ENCODE data around the gene TATDN3. TPM values are rescaled to one million over a fixed set of nuclear protein-coding genes. Genes with fewer than 3 reads are reported as not detected.
A peak's percentile ranks its signal among the peaks of the same experiment; 100 is the strongest.

Gene TATDN3
- total and polyA plus RNA-seq, 8 donors = 7.7 to 10.4 (median 8.8) TPM

- Histone ChIP-seq H3K4me3 (no peak overlapping the region), H3K27me3 (no peaks in the 10 kb centered on the region), H3K27ac (no peak overlapping the region), H3K4me1 (peaks cover 0 to 7% (median 0%) of the 10 kb centered on the region in 3 donors), H3K36me3 (no peaks in the 10 kb centered on the region), H3K9me3 (no peaks in the 10 kb centered on the region)
- TF ChIP-seq CTCF (IDR thresholded peaks at IDR 0.05) = no peak
- intact Hi-C loops (cut with DNase I) = no loop called here
- WGBS, 2 donors = 78 to 82% methylated on average over 8 of the region's 8 CpGs
- no peak for FAIRE-seq
- no peak for ATAC-seq
- no peak for DNase-seq
These were observed 37.5 kb upstream of the TATDN3 start for GRCh38 chr1:212754193-212754592.

GRCh38 chr1:212754680-212755079, 37.0 kb upstream of the TATDN3 start:
- no peak for TF ChIP-seq CTCF (IDR thresholded peaks at IDR 0.05)
- Histone ChIP-seq H3K27ac (no peak overlapping the region), H3K27me3 (no peaks in the 10 kb centered on the region), H3K4me3 (no peak overlapping the region), H3K4me1 (peaks cover 0 to 7% (median 0%) of the 10 kb centered on the region in 3 donors), H3K36me3 (no peaks in the 10 kb centered on the region), H3K9me3 (no peaks in the 10 kb centered on the region)
- DNase-seq (no peak), ATAC-seq (no peak), FAIRE-seq (no peak)
- intact Hi-C loops (cut with DNase I) = no loop called here
- WGBS, 2 donors = 97 to 100% methylated on average over 1 of the region's 1 CpG

GRCh38 chr1:212759683-212760082, 32.0 kb upstream of the TATDN3 start:
- Histone ChIP-seq H3K27ac (no peak overlapping the region), H3K4me3 (no peak overlapping the region), H3K4me1 (no peaks in the 10 kb centered on the region), H3K9me3 (no peaks in the 10 kb centered on the region), H3K36me3 (no peaks in the 10 kb centered on the region), H3K27me3 (no peaks in the 10 kb centered on the region)
- FAIRE-seq (no peak), DNase-seq (peak in 1 of 6 donors; percentile 43), ATAC-seq (no peak)
- intact Hi-C loops (cut with DNase I) = no loop called here
- TF ChIP-seq CTCF (IDR thresholded peaks at IDR 0.05) = no peak
- WGBS, 2 donors = 93 to 96% methylated on average over 5 of the region's 5 CpGs

- H3K27ac ChIP-seq = no peak overlapping the region
- no peaks in the 10 kb centered on the region for H3K9me3 ChIP-seq
- DNase-seq = peak in 1 of 6 donors; percentile 19
- no peaks in the 10 kb centered on the region for H3K36me3 ChIP-seq
- intact Hi-C loops (cut with DNase I) = no loop called here
- H3K4me3 ChIP-seq = no peak overlapping the region
- peak in 1 of 4 donors; percentile 53 for ATAC-seq
- FAIRE-seq = no peak
- no peaks in the 10 kb centered on the region for H3K27me3 ChIP-seq
- H3K4me1 ChIP-seq = no peaks in the 10 kb centered on the region
- WGBS, 2 donors = 96 to 98% methylated on average over 10 of the region's 10 CpGs
- TF ChIP-seq CTCF (IDR thresholded peaks at IDR 0.05) = no peak
These were observed 31.4 kb upstream of the TATDN3 start for GRCh38 chr1:212760126-212760823.

- no peak for TF ChIP-seq CTCF (IDR thresholded peaks at IDR 0.05)
- WGBS, 2 donors = 98% methylated on average over 4 of the region's 4 CpGs
- DNase-seq (no peak), FAIRE-seq (no peak), ATAC-seq (no peak)
- intact Hi-C loops (cut with DNase I) = no loop called here
- Histone ChIP-seq H3K4me3 (no peak overlapping the region), H3K27me3 (no peaks in the 10 kb centered on the region), H3K9me3 (no peaks in the 10 kb centered on the region), H3K4me1 (no peaks in the 10 kb centered on the region), H3K27ac (no peak overlapping the region), H3K36me3 (no peaks in the 10 kb centered on the region)
These were observed 29.5 kb upstream of the TATDN3 start for GRCh38 chr1:212762234-212762633.

All from pancreas (tissue), 10 donors.